ENCODE measurements around the gene SLC28A1.

Gene SLC28A1

DNA sequence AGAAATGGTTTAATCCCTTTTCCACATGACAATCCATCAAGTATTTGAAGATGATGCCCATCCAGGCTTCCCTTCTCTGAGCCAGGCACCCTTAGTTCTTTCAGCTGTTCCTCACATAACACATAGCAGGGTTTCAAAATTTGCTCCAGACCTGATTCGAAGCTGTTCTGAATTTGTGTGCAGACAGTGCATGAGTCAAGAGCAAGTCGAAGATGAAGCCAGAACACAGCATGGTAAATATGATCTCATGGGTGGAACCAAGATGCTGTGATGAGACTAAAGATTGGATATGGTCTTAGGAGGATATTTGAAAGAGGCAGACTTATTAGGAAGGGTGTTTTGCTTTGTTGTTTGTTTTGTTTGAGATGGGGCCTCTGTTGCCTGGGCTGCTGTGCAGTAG, 64.6 kb downstream of the SLC28A1 start:
- H3K4me3 ChIP-seq (ENCODE audit: low read length) = no peak overlapping the region
- H3K4me1 ChIP-seq (ENCODE audit: insufficient read depth, low read length) = peaks cover 11% of the 10 kb centered on the region
- H3K36me3 ChIP-seq (ENCODE audit: insufficient read depth, low read length) = no peaks in the 10 kb centered on the region

DNA sequence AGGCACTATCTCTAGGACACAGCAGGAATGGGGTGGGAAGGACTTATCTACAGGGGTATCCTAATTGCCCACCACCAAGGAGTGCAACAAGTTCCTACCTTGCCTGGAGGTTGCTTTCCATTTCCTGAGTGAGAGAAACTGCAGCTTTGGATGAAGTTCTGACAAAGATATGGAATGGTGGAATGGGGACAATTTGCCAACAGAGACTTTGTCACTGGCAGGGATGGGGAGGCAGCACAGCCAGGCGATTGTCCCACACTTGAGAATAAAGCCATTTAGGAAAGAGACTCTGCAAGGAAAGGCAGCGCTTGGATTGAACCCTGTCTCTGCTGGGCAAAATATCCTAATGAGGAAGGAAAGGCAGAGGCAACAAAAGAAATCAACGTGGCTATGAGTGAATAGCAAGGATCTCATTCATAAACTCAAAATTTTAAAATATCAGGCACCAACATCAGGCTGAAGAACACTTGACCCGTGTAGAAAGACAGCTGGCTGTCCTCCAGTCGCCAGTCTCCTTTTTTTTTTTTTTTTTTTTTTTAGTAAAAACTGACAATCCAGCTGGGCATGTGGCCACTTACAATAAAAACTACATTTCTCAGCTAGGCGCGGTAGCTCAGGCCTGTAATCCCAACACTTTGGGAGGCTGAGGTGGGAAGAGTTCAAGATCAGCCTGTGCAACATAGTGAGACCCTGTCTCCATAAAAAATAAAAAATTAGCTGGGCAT, 65.5 kb downstream of the SLC28A1 start:
- H2AFZ ChIP-seq (ENCODE audit: low read depth, low read length) = no peak overlapping the region
- H3K4me1 ChIP-seq (ENCODE audit: insufficient read depth, low read length) = peaks cover 11% of the 10 kb centered on the region
- peaks cover 5% of the 10 kb centered on the region for H3K27me3 ChIP-seq (ENCODE audit: insufficient read depth, low read length)
- H3K9me3 ChIP-seq (ENCODE audit: low read length) = no peaks in the 10 kb centered on the region
- H3K36me3 ChIP-seq (ENCODE audit: insufficient read depth, low read length) = no peaks in the 10 kb centered on the region
- H3K4me3 ChIP-seq (ENCODE audit: low read length) = no peak overlapping the region

More for the DNA sequence above, 64.6 kb downstream of the SLC28A1 start:
- no peaks in the 10 kb centered on the region for H3K9me3 ChIP-seq (ENCODE audit: low read length)
- peaks cover 5% of the 10 kb centered on the region for H3K27me3 ChIP-seq (ENCODE audit: insufficient read depth, low read length)
- H2AFZ ChIP-seq (ENCODE audit: low read depth, low read length) = no peak overlapping the region

DNA sequence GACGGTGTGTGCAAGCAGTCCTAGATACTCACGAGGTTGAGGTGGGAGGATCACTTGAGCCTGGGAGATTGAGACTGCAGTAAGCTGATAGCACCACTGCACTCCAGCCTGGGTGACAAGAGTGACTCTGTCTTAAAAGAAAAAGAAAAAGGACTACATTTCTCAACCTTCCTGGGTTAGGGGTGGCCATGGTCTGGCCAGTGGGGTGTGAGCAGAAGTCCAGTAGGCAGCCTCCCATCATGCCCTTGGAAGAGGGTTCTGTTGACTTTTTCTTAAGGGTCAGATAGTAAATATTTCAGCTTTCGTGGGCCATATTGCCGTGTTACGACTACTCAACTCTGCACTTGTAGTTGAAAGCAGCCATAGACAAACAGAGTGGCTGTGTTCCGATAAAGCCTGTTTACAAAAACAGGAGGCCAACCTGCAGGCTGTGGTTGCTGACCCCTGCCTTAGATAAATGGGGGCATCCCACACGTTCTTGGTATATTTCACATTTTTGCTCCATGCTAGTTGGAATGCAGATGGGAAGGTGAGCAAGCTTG, 66.2 kb downstream of the SLC28A1 start:
- no peak overlapping the region for H2AFZ ChIP-seq (ENCODE audit: low read depth, low read length)
- peaks cover 11% of the 10 kb centered on the region for H3K4me1 ChIP-seq (ENCODE audit: insufficient read depth, low read length)
- no peaks in the 10 kb centered on the region for H3K9me3 ChIP-seq (ENCODE audit: low read length)
- peaks cover 5% of the 10 kb centered on the region for H3K27me3 ChIP-seq (ENCODE audit: insufficient read depth, low read length)
- H3K36me3 ChIP-seq (ENCODE audit: insufficient read depth, low read length) = no peaks in the 10 kb centered on the region
- H3K4me3 ChIP-seq (ENCODE audit: low read length) = no peak overlapping the region

DNA sequence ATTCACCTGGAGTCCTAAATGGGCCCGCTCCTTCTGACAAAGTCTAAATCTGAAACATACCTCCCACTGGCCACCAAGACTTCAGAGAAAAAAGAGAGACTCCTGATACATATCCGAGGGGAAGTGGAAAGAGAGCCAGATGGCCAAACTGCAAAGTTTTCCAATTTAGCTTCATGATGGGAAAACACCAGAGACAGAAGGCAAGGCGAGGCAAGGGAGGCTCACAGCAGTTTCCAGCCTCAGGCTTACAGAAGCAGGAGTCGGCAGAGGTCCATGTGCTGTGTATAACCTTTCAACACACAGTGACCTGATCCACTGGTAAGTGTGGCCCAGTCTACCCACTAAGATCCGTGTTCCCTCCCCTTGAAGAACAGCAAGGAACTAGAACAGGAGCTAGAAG, 67.3 kb downstream of the SLC28A1 start:
- Histone ChIP-seq H3K4me3 (ENCODE audit: low read length) (no peak overlapping the region), H3K4me1 (ENCODE audit: insufficient read depth, low read length) (peaks cover 11% of the 10 kb centered on the region), H2AFZ (ENCODE audit: low read depth, low read length) (no peak overlapping the region), H3K9me3 (ENCODE audit: low read length) (no peaks in the 10 kb centered on the region), H3K27me3 (ENCODE audit: insufficient read depth, low read length) (peaks cover 5% of the 10 kb centered on the region), H3K36me3 (ENCODE audit: insufficient read depth, low read length) (no peaks in the 10 kb centered on the region)

DNA sequence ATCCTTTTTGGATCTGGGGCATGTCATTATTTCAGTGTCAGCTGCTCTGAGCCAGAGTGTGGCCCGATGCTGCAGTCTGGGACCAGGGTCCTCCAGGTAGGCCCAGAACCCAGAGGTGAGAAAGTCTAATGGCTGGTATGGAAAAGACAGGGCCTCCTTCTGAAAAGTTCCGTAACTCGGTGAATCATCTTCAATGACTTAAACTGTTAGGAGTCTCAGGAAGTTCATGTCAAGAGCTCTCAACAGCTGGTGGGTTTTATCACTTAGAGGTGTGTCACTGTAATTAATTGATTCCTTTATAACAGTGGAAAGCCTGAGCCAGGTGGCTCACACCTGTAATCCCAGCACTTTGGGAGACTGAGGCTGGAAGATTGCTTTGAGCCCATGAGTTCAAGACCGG, 68.7 kb downstream of the SLC28A1 start:
- peaks cover 3% of the 10 kb centered on the region for H3K27me3 ChIP-seq (ENCODE audit: insufficient read depth, low read length)
- H3K4me1 ChIP-seq (ENCODE audit: insufficient read depth, low read length) = peaks cover 3% of the 10 kb centered on the region
- no peaks in the 10 kb centered on the region for H3K9me3 ChIP-seq (ENCODE audit: low read length)
- H3K4me3 ChIP-seq (ENCODE audit: low read length) = no peak overlapping the region
- H3K36me3 ChIP-seq (ENCODE audit: insufficient read depth, low read length) = no peaks in the 10 kb centered on the region
- H2AFZ ChIP-seq (ENCODE audit: low read depth, low read length) = no peak overlapping the region

DNA sequence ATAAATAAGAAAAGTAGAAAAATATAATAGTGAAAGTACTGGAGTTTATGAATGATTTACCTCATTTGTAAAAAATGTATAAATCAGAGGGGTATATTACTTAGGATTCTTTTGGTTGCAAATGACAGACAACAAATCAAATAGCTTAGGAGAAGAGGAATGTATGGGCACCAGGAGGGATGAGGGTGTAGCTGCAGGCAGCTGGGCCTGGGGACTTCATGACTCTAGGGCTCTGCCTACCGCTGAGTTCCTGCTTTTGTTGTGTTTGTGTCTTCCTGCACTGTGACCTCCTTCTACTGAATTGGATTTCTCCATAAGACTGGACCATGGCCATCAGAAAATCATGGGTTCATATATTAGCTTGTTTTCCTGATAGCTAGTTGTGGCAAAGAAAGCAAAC, 69.3 kb downstream of the SLC28A1 start:
- Histone ChIP-seq H3K36me3 (ENCODE audit: insufficient read depth, low read length) (no peaks in the 10 kb centered on the region), H3K4me3 (ENCODE audit: low read length) (no peak overlapping the region), H3K27me3 (ENCODE audit: insufficient read depth, low read length) (peaks cover 3% of the 10 kb centered on the region), H2AFZ (ENCODE audit: low read depth, low read length) (no peak overlapping the region), H3K4me1 (ENCODE audit: insufficient read depth, low read length) (no peaks in the 10 kb centered on the region), H3K9me3 (ENCODE audit: low read length) (no peaks in the 10 kb centered on the region)

DNA sequence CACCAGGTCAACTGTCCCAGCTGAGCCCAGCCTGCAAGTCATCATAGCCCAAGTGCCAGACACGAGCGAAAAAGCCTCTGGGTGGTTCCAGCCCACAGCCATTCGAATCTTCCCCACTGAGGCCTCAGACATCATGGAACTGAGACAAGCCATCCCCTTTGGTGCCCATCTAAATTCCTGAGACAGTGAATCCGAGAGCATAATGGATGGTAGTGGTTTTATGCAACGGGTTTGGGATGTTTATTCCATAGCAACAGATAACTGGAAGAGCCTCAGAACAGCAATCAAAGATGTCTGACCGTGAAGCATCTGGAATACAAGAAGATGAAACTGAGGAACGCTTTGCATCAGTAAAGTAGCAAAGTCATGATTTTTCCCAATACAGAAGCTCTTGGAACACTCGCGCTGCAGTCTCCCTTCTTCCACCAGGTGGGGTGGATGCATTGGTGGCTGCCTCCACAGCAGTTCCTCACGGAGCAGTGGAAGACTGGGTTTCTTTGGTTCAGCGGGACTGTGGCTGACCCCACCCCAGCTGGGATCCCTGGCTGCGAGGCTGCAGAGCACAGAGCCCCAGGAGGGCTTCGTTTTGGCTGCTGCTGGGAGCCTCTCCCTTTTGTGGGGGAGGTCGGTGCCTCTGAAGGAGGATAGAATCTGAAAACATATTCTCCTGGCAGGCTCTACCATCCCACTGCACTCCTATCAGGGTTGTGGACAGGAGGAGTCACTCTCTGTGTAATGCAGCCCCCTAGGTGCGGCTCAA, 70.8 kb downstream of the SLC28A1 start:
- H2AFZ ChIP-seq (ENCODE audit: low read depth, low read length) = no peak overlapping the region
- H3K36me3 ChIP-seq (ENCODE audit: insufficient read depth, low read length) = no peaks in the 10 kb centered on the region
- H3K4me1 ChIP-seq (ENCODE audit: insufficient read depth, low read length) = no peaks in the 10 kb centered on the region
- no peak overlapping the region for H3K4me3 ChIP-seq (ENCODE audit: low read length)
- no peaks in the 10 kb centered on the region for H3K9me3 ChIP-seq (ENCODE audit: low read length)
- H3K27me3 ChIP-seq (ENCODE audit: insufficient read depth, low read length) = peaks cover 3% of the 10 kb centered on the region

DNA sequence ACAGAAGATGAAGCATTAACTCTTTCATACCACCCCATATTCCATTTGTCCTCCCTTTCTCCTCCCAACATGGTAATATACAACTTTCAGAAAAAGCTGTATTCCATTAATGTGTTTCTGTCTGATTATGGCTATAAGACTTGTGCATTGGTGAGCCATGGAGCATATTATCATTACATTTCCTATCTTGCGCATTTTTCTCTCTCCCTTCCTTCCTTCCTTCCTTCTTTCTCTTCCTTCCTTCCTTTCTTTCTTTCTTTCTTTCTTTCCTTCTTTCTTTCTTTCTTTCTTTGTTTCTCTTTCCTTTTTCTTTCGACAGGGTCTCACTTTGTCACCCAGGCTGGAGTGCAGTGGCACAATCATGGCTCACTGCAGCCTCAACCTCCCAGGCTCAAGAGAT, 71.7 kb downstream of the SLC28A1 start:
- peaks cover 3% of the 10 kb centered on the region for H3K27me3 ChIP-seq (ENCODE audit: insufficient read depth, low read length)

DNA sequence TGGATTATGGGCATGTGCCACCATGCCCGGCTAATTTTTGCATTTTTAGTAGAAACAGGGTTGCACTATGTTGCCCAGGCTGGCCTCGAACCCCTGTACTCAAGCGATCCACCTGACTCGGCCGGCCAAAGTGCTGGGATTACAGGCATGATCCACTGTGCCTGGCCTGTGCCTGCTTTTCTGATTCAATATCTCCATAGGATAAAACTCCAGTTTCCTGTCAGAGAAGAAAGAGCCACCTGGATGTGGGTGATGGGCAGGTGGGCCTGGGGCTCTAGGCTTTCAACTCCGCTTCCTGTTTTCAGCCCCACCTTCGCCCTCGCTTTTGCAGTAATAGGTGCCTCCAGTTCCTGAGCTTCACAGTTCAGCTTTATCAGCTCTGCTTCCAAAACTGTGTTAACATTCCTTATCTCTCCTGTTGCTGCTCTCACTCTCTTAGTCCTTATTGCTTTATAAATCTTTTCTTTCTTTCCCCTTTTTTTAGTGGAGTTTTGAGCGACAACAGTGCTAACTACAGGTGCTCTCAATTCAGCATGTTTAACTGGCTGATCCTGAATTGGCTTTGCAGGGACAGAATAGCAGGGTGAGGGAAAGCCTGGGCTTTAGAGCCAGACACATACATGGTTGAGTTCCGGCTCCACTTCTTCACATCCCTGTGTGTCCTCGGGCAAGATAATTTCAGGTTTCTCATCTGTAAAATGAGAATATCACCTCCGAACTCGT, 76.1 kb downstream of the SLC28A1 start:
- H2AFZ ChIP-seq (ENCODE audit: low read depth, low read length) = no peak overlapping the region
- peaks cover 7% of the 10 kb centered on the region for H3K4me1 ChIP-seq (ENCODE audit: insufficient read depth, low read length)
- peak overlapping the region; percentile 11 for H3K4me3 ChIP-seq (ENCODE audit: low read length)

More for the DNA sequence above, 71.7 kb downstream of the SLC28A1 start:
- H2AFZ ChIP-seq (ENCODE audit: low read depth, low read length) = no peak overlapping the region
- H3K9me3 ChIP-seq (ENCODE audit: low read length) = no peaks in the 10 kb centered on the region
- H3K4me1 ChIP-seq (ENCODE audit: insufficient read depth, low read length) = peaks cover 4% of the 10 kb centered on the region
- H3K36me3 ChIP-seq (ENCODE audit: insufficient read depth, low read length) = no peaks in the 10 kb centered on the region
- no peak overlapping the region for H3K4me3 ChIP-seq (ENCODE audit: low read length)

DNA sequence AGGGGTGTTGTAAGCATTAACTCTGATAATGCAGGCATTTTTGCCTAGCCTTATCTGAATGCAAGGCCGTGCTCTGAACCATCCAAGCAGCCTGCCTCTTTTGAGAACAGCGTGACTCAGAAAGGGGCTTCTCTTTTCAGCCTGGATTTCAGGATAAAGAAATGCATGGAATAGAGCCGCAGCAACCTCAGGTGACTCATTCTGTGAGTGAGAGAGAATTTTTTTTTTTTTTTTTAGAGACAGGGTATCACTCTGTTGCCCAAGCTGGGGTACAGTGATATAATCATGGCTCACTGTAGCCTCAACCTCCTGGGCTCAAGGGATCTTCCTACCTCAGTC, 76.6 kb downstream of the SLC28A1 start:
- Histone ChIP-seq H2AFZ (ENCODE audit: low read depth, low read length) (no peak overlapping the region), H3K36me3 (ENCODE audit: insufficient read depth, low read length) (no peaks in the 10 kb centered on the region), H3K4me3 (ENCODE audit: low read length) (peak overlapping the region; percentile 11), H3K9me3 (ENCODE audit: low read length) (no peaks in the 10 kb centered on the region), H3K27me3 (ENCODE audit: insufficient read depth, low read length) (no peaks in the 10 kb centered on the region), H3K4me1 (ENCODE audit: insufficient read depth, low read length) (peaks cover 7% of the 10 kb centered on the region)

More for the DNA sequence above, 76.1 kb downstream of the SLC28A1 start:
- Histone ChIP-seq H3K36me3 (ENCODE audit: insufficient read depth, low read length) (no peaks in the 10 kb centered on the region), H3K9me3 (ENCODE audit: low read length) (no peaks in the 10 kb centered on the region), H3K27me3 (ENCODE audit: insufficient read depth, low read length) (no peaks in the 10 kb centered on the region)

DNA sequence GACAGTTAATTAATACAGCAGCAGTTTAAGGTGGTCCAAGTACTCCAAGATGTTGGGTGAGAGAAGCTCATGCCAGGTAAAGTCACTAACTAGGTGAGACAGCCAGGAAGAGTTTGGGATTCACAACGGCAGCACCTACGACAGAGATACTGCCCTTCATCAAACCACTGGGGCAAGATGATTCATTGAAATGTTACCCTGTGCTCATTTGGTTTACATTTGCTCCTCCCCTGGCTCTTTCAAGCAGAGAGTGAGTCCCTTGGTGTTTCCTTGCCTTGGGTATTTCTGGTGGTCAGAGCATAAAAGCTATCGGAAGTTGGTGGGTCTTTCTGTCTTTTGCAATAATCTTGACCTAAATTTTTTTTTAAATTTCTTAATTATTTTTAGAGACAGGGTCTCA, 77.2 kb downstream of the SLC28A1 start:
- H3K27me3 ChIP-seq (ENCODE audit: insufficient read depth, low read length) = no peaks in the 10 kb centered on the region
- H2AFZ ChIP-seq (ENCODE audit: low read depth, low read length) = no peak overlapping the region
- H3K36me3 ChIP-seq (ENCODE audit: insufficient read depth, low read length) = no peaks in the 10 kb centered on the region
- H3K4me1 ChIP-seq (ENCODE audit: insufficient read depth, low read length) = peaks cover 7% of the 10 kb centered on the region
- no peaks in the 10 kb centered on the region for H3K9me3 ChIP-seq (ENCODE audit: low read length)
- no peak overlapping the region for H3K4me3 ChIP-seq (ENCODE audit: low read length)

DNA sequence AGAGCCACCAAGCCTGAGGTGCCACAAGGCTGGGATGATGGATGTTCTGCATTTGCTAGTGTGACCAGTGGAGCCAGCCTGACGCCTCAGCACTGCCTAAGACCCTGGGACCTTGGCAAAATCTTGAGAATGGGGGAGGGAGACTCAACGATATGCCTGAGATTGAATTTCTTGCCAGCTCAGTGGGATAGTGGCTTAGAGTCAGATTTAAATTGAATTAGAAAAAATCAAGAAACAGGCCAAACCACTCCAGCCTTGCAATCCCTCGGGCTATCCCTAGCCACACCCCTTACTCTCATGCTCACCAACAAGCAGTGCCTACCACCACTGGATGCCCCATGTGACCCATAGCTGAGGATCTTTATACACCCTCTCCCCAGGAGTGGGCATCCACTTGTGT, 78.5 kb downstream of the SLC28A1 start:
- H3K27me3 ChIP-seq (ENCODE audit: insufficient read depth, low read length) = no peaks in the 10 kb centered on the region
- H3K4me1 ChIP-seq (ENCODE audit: insufficient read depth, low read length) = peaks cover 15% of the 10 kb centered on the region
- H2AFZ ChIP-seq (ENCODE audit: low read depth, low read length) = no peak overlapping the region
- H3K4me3 ChIP-seq (ENCODE audit: low read length) = no peak overlapping the region
- H3K9me3 ChIP-seq (ENCODE audit: low read length) = no peaks in the 10 kb centered on the region
- H3K36me3 ChIP-seq (ENCODE audit: insufficient read depth, low read length) = no peaks in the 10 kb centered on the region

DNA sequence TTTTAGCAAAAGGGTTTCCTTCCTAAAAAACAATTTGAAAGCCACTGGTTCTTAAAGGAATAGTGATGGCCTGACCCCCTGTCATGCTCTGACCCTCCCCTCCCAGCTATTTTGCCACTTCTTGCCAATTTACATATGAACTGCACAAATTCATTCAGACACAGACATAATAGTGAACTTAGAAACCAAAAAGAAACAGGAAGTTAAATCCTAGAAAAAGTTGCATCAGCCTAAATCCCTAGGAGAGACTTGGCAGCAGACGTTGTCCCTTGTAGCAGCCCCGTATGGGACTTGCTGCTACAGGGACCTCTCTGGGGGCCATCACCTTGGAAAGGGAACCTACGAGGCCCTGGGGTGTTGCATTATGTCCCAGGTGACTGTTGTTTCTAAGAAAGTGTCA, 82.9 kb downstream of the SLC28A1 start:
- Histone ChIP-seq H2AFZ (ENCODE audit: low read depth, low read length) (no peak overlapping the region), H3K36me3 (ENCODE audit: insufficient read depth, low read length) (no peaks in the 10 kb centered on the region), H3K4me3 (ENCODE audit: low read length) (no peak overlapping the region), H3K27me3 (ENCODE audit: insufficient read depth, low read length) (no peaks in the 10 kb centered on the region), H3K4me1 (ENCODE audit: insufficient read depth, low read length) (peaks cover 8% of the 10 kb centered on the region), H3K9me3 (ENCODE audit: low read length) (no peaks in the 10 kb centered on the region)
